Stimulated activated CD4-positive, alpha-beta T cell treated with anti-CD3 and anti-CD28 coated beads, Interleukin-4, amount 100 ng/mL, for 1 hour (primary cell): ENCODE results near the gene MXD4.
"Not testable (repeated sequence)": the region's sequence is repeated elsewhere in the genome, so short reads cannot be mapped to it uniquely, and the experiment has no call there.

Experiments used
- DNase-seq: peaks from one replicate; pipeline ENCODE4 v3.0.0-alpha.2; 2020

Gene MXD4

DNA sequence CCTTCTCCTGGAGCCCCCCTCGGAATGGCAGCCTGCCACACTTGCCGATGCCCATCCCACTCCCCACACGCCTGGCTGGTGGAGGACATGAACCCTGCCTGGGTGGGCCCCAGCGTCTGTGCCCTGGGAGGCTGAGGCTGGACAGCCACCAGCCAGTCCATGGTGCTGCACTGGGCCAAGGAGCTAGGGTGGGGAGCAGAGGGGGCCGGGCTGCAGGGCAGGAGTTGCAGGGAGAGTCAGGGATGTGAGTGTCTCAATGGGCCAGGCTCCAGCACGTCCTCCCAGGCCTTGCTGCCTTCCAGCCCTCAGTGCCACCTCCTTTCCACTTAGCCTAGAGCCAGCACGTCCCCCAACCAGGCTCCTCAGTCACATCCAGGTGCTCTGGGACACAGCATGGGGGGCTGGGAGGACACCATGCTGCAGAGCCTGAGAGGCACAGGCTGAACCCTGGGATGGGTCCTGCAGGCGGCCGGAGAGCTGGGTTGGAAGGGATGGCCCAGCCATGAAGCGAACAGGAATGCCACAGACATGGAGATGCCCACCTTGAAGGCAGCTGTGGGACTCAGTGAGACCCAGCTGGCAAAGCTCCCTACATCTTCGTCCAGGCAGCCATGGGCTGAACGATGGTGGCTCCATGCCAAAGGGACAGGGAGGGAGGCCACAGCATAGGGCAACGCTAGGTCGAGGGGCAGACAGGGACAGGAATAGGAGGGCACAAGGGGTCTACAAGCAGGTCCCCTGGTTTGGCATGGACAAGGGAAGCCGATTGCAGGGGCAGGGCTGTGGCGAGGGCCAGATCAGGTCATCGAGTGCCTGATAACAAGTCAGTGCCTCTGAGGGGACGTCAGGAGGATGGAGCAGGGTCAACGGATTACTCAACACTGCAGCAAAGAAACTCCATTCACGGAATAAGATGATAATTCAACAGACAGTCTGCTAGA is 30.1 kb upstream of the MXD4 start:
- DNase-seq, result no peak

DNA sequence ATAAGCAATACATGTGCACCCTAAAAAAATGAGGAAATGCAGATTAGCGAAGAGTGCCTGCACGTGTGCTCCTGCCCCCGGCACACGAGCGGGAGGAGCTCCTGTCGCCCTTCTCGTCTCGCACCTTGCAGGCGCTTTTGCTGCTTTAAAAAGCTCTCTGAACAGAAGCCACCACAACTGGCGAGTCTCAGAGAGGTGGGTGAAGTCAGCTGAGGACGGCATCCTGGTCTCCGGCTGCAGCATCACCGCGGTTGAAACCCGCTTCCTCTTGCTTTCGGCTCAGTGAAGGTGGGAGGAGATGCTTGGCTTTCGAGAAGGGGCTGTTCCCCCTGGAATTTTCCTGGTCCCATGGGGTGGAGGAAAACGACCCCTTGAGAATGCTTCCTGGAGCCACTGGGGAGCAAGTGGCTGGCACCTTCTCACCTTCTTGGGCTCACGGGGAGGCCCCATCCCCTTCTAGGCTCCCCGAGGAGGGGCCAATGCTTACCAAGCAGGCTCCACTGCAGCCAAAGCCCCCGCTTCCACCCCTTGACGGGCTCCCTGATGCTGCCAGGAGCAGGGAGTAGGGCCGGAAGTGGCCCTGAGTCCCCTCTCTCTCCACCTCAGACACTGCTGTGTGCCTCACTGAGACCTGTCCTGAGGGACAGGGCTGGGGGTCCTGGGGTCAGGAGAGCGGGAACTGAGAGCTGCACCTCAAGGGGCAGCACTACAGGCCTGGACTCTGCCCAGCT is 29.2 kb upstream of the MXD4 start:
- DNase-seq, result peak; percentile 36

DNA sequence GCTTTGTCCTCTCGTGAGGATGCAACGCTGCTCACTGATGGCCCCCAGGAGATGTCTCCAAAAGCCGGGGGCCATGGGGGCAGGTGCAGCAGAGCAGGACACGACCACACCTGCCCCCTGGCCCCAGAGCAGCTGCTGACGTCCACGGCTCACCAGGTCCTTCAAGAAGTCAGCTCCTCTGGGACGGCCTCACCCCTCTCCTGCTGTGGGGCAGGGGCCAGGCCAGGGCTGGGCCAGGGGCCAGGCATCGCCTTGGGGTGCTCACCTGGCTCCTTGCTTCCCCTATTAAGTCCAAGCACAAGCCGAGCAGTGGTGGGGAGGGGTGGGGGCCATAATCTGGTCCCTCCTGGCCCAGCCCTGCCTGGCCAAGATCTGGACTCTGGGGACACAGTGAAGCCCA is 28.6 kb upstream of the MXD4 start:
- DNase-seq, result no peak

DNA sequence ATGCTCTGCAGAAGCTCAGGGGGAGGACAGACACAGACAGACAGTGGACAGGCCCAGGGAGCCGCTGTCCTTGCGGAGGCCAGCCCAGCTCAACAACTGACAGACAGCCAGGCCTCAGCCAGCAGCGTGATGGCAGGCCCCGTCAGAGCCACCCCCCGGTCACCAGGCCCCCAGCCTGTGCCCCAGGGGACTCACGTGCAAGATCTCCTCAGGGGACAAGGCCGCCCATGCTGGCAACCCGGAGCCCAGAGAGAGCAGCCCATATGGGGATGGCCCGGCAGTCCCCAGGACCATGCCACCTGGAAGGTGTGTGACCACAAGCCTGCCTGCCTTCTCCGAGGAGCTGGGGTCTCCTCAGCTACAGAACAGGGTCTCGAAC is 28.0 kb upstream of the MXD4 start:
- DNase-seq, result no peak

GRCh38 chr4:2289311-2289954 is 27.5 kb upstream of the MXD4 start:
- no peak for DNase-seq

GRCh38 chr4:2288051-2288541 is 26.2 kb upstream of the MXD4 start:
- no peak for DNase-seq

GRCh38 chr4:2287594-2287915 is 25.6 kb upstream of the MXD4 start:
- no peak for DNase-seq

- DNase-seq, result no peak
Measured at GRCh38 chr4:2286904-2287593, 25.1 kb upstream of the MXD4 start.

DNA sequence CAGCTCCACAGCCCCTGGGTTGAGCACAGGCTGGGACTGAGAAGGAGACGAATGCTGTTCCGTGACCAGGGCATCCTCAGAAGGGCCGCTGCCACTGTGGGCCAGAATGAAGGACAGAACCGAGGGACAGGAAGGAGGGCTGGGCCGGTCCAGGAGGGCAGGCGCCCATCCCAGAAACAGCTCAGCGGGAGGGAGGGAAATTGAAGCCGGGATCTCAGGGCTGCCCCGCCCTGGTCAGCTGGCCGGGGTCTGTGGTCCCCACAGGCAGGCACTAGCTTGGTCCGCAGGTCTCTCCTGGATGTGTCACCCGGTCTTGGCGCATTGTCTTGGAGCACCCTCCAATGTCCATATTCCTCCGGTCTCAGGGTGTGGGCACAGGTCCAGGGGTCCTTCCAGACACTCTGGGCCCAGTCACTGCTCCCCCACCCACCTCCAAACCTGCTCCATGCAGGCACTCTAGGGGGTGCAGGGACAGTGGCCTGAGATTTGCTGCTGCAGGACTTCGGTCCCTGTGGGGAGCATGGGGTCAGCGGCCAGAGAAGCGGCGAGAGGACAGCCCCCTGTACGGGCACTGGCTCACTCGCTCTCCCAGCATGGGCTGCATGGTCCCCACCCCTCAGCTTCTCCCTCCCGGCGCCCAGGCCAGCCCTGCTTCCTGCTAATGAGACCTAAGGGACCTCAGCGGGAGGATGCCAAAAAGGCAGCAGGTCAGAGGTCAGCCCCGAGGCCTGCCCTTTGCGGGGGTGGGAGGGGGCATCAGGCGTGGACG is 23.9 kb upstream of the MXD4 start:
- DNase-seq, result no peak

DNA sequence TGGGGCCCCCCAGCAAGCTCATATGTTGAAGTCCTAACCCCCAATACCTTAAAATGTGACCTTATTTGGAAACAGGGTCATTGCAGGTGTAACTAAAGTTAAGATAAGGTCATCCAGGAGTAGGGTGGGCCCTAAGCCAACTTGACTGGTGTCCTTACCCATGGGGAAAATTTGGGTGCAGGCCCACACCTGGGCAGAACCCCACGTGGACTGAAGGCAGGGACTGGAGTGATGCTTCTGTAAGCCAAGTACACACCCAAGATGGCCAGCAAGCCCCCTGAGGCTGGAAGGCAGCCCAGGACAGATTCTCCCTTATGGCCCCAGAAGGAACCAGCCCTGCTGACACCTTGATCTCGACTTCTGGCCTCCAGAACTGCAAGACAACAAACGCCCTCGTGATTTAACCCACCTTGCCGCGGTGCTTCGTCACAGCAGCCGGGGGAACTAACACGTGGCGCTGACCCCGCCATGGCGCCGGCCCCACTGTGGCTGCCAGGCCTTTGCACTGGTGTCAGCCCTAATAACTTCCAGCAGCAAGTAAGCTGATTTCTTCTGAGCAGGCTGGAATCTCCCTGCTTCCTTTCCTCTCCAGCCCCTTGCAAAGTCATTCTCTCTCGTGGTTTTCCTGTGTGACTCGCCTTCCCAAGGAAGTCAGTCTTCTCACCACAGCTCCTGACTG is 23.2 kb upstream of the MXD4 start:
- DNase-seq, result no peak

DNA sequence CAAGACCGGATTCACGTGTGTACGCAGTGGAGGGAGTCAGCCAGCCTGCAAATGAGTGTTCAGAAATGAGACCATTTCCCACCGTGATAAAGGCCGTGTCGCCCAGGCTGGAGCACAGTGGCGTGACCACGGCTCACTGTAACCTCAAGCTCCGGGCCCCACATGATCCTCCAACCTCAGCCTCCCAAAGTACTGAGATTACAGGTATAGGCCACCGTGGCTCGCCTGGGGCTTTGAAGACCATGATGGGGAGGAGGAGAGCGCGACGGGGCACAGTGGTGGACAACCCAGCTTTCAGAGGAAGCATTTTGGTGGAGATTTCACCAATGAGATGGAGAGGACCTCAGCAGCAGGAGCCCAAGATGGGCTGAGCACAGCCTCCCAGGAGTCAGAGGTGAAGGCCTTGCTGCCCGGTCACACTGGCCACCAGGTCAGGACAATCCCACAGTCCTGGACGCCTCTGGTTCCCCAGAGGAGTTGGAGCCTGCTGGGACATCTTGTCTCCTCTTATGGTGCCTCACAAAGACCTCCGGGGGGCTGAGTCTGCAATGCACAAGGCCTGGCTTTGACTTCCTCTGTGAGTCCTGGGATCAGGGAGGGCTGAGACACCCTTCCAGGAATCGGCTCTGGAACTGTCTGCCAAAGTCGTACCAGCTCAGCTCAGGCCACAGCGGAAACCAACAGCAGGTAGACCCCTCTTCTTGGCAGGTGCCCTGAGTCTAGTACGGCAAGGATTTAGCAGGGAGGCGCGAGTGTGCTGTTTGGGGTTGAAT is 22.4 kb upstream of the MXD4 start:
- DNase-seq, result no peak

DNA sequence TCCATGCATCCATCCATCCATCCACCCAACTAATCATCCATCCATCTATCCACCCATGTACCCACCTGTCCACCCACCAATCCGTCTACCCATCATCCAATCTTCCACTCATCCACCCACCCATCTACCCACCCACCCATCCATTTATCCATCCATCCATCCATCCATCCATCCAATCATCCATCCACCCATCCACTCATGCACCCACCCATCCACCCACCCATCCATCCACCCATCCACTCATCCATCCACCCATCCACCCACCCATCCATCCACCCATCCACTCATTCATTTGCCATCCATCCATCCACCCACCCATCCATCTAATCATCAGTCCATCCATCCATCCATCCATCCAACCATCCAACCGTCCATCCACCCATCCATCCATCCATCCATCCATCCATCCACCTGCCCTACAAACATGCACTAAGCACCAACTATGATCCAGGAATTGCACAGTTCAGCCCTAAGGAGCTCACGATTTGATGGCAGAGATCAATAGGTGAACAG is 21.3 kb upstream of the MXD4 start:
- DNase-seq, result no peak

- peak; percentile 42 for DNase-seq
Measured at GRCh38 chr4:2281575-2282343, 19.9 kb upstream of the MXD4 start.

DNA sequence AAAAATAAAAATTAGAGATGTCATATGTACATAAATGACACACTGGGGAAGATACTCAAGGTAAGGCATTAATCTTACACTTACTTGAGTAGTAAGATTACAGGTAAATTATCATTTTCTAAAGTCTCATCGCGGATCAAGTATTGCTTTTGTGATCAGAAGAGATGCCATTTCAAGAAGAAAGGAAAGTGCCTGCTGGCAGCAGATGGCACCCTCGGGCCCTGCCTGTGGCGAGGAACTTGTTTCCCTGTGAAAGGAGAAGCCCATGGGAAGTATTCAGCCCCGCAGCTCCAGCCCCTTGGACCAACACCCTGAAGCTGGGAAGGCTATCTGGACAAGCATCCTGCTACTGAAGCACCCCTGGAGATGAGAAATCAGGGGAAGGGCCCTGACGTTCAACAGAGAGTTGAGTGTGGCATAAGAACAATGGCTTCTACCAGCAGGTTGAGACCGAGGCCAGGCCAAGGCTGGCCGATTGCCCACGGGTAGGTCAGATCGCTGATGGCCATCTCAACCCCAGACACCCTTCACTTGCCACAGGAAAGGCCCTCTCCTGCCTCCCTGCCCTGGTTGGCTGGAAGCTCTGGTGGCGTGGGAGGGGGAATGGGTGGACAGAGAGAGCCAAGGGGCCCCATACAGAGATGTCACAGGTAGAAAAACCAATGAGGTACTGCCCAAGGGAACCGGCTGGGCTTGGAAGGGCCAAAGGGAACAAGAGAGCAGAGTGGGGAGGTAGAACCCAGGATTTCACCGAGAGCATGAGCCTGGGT is 18.8 kb upstream of the MXD4 start:
- DNase-seq, result no peak

- DNase-seq, result no peak
Measured at GRCh38 chr4:2277956-2278355, 16.0 kb upstream of the MXD4 start.

- no peak for DNase-seq
Measured at GRCh38 chr4:2276581-2277325, 14.8 kb upstream of the MXD4 start.

- no peak for DNase-seq
Measured at GRCh38 chr4:2275546-2276251, 13.8 kb upstream of the MXD4 start.

DNA sequence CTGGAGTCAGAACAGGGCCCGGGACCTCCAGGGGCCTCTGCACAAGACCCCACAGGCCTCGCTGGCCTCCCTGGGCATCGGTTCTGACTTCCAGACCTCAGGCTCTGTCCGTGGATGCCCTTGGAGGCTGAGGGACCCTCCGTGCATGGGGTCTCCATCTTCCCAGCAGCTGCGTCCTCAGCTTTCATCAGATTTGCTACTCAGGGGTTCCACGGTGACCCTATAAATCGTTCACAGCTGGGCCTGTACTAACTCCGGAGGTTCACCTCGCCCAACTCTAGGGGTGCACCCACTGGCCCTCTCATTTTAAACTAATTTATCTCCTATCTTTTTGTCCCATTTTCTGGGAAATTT is 13.1 kb upstream of the MXD4 start:
- not testable (repeated sequence) for DNase-seq
